ENCODE results near the gene USH2A. TPM values are rescaled to one million over a fixed set of nuclear protein-coding genes. Genes with fewer than 3 reads are reported as not detected.

Gene USH2A
- polyA plus RNA-seq, 3 donors = not detected

DNA sequence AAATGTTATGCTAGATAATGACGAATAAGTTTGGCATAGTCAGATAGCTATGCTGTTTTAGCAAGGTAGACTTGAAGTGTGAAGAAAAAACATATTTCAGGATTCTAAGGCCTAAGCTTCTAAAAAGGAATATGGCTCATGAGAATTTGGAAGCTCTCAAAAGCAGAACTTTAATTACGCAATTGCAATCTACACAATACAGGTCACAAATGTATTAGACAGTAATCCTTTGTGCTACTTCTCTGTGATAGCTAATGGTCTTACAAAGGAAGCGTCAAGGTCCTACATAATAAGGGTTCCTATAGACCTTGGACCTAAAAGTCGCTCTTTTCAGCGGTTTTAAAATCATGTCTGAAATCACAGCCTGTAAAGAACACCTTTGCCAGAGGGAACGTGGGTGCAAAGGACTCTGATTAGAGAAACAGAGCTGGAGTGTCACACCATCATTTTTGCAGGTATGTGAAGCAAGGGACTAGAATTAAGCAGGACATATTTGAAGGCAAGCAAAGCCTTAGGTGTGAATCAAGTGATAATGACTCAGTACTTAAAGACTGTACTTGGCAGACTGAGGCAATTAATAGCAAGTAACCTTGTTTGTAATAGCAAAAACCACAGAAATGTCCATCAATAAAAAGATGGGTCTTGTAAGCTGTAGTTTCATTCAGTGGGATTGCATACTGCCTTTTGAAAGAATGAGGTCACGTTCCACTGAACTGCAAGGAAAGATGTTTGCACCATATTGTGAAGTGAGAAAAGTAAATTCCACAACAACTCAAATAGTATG lies 436.0 kb downstream of the USH2A start:
- intact Hi-C loops (cut with micrococcal nuclease) = no loop called here
- H4K20me1 ChIP-seq (ENCODE audit: insufficient read depth, low read length) = no peaks in the 10 kb centered on the region
- H3K4me2 ChIP-seq (replicated peaks; ENCODE audit: extremely low read depth, low read length, poor library complexity, severe bottlenecking) = no peak overlapping the region
- H3K27me3 Mint-ChIP-seq (ENCODE audit: low read depth in 3 of 3) = no peaks in the 10 kb centered on the region
- no peaks in the 10 kb centered on the region for H3K4me1 Mint-ChIP-seq
- H3K4me3 ChIP-seq (replicated peaks in 1 of 3; ENCODE audit: low read depth in 2 of 3, low read length in 3 of 3) = no peak overlapping the region
- H3K27me3 ChIP-seq (ENCODE audit: control insufficient read depth in 2 of 2, insufficient read depth in 2 of 2, low read length in 2 of 2) = no peaks in the 10 kb centered on the region
- no peaks in the 10 kb centered on the region for H3K79me2 ChIP-seq (ENCODE audit: insufficient read depth, low read length)
- H3K27ac Mint-ChIP-seq = no peak overlapping the region
- H3K36me3 ChIP-seq (replicated peaks in 1 of 2; ENCODE audit: control insufficient read depth in 1 of 2, insufficient read depth in 2 of 2, low read length in 2 of 2) = no peaks in the 10 kb centered on the region
- peaks cover 0 to 3% (median 0%) of the 10 kb centered on the region in 7 donors for H3K9me3 Mint-ChIP-seq
- H3K36me3 Mint-ChIP-seq = no peaks in the 10 kb centered on the region
- TF ChIP-seq CTCF (IDR thresholded peaks at IDR 0.05) = no peak
- no peak for DNase-seq
- WGBS (ENCODE audit: insufficient coverage) = 89% methylated on average over 4 of the region's 7 CpGs
- no peak overlapping the region for H3K4me3 Mint-ChIP-seq
- H3K4me1 ChIP-seq (ENCODE audit: control insufficient read depth in 1 of 2, insufficient read depth in 2 of 2, low read length in 2 of 2) = no peaks in the 10 kb centered on the region
- no peak overlapping the region for H3K27ac ChIP-seq (ENCODE audit: low read depth in 1 of 2, low read length in 2 of 2)
- H3K9ac ChIP-seq (ENCODE audit: insufficient read depth, low read length, poor library complexity, severe bottlenecking) = no peak overlapping the region
- no peak overlapping the region for H2AFZ ChIP-seq (ENCODE audit: insufficient read depth, low read depth, low read length, poor library complexity, severe bottlenecking)
- H3K9me3 ChIP-seq (replicated peaks in 1 of 2; ENCODE audit: control insufficient read depth in 1 of 2, insufficient read depth in 1 of 2, low read length in 2 of 2) = no peaks in the 10 kb centered on the region

- H3K4me2 ChIP-seq (replicated peaks; ENCODE audit: extremely low read depth, low read length, poor library complexity, severe bottlenecking) = no peak overlapping the region
- no peak overlapping the region for H3K4me3 ChIP-seq (replicated peaks in 1 of 3; ENCODE audit: low read depth in 2 of 3, low read length in 3 of 3)
- WGBS (ENCODE audit: insufficient coverage) = 71% methylated on average over 1 of the region's 1 CpG
- no peaks in the 10 kb centered on the region for H3K36me3 ChIP-seq (replicated peaks in 1 of 2; ENCODE audit: control insufficient read depth in 1 of 2, insufficient read depth in 2 of 2, low read length in 2 of 2)
- H3K4me1 ChIP-seq (ENCODE audit: control insufficient read depth in 1 of 2, insufficient read depth in 2 of 2, low read length in 2 of 2) = no peaks in the 10 kb centered on the region
- DNase-seq = no peak
- no peak overlapping the region for H3K4me3 Mint-ChIP-seq
- intact Hi-C loops (cut with micrococcal nuclease) = no loop called here
- H2AFZ ChIP-seq (ENCODE audit: insufficient read depth, low read depth, low read length, poor library complexity, severe bottlenecking) = no peak overlapping the region
- no peaks in the 10 kb centered on the region for H3K9me3 ChIP-seq (replicated peaks in 1 of 2; ENCODE audit: control insufficient read depth in 1 of 2, insufficient read depth in 1 of 2, low read length in 2 of 2)
- no peak overlapping the region for H3K9ac ChIP-seq (ENCODE audit: insufficient read depth, low read length, poor library complexity, severe bottlenecking)
- no peaks in the 10 kb centered on the region for H3K27me3 ChIP-seq (ENCODE audit: control insufficient read depth in 2 of 2, insufficient read depth in 2 of 2, low read length in 2 of 2)
- no peaks in the 10 kb centered on the region for H3K79me2 ChIP-seq (ENCODE audit: insufficient read depth, low read length)
- H3K27ac Mint-ChIP-seq = no peak overlapping the region
- H3K27ac ChIP-seq (ENCODE audit: low read depth in 1 of 2, low read length in 2 of 2) = no peak overlapping the region
- H3K9me3 Mint-ChIP-seq = peaks cover 0 to 3% (median 0%) of the 10 kb centered on the region in 7 donors
- no peaks in the 10 kb centered on the region for H3K27me3 Mint-ChIP-seq (ENCODE audit: low read depth in 3 of 3)
- TF ChIP-seq CTCF (IDR thresholded peaks at IDR 0.05) = no peak
- H3K4me1 Mint-ChIP-seq = no peaks in the 10 kb centered on the region
- H4K20me1 ChIP-seq (ENCODE audit: insufficient read depth, low read length) = no peaks in the 10 kb centered on the region
- H3K36me3 Mint-ChIP-seq = no peaks in the 10 kb centered on the region
Measured at GRCh38 chr1:215986401-215986800, 436.8 kb downstream of the USH2A start.
